OCI-LY1 (cell line): ENCODE data around the gene PPP1R14D.

Source experiments
- EZH2 ChIP-seq: fragments of 200-600 bp; sonication (generic), shearing (Covaris generic); IDR thresholded peaks from 2 replicates; pipeline ENCODE4 v1.8.0; 2017; ENCODE audit warnings: borderline replicate concordance, mixed run types, mild to moderate bottlenecking, antibody characterized with exemption, low read length, moderate library complexity, mixed read lengths
- TF ChIP-seq, protein P1 (sequence below): fragments of 200-600 bp; sonication (generic), shearing (Covaris generic); IDR thresholded peaks from 2 replicates; pipeline ENCODE4 v1.5.1; 2017; ENCODE audit warnings: mild to moderate bottlenecking, antibody characterized with exemption, low read length, moderate library complexity, mixed read lengths

DNA sequence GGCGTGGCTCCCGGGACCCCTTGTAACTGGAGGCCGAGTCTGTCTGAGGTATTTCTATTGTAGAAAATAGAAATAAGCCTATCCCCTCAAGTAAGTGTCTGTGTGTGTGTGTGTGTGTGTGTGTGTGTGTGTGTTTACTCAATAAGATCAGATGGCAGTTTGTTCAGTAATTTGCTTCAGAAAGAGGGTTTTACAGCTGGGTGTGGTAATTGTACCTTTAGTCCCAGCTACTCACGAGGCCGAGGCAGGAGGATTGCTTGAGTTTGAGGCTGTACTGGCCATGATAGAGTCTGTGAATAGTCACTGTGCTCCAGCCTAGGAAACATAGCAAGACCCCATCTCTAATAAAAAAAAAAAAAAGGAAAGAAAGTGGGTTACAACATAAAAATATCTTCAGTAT lies 24.0 kb upstream of the PPP1R14D start:
- TF ChIP-seq EZH2: no peak
- TF ChIP-seq, protein P1, sequence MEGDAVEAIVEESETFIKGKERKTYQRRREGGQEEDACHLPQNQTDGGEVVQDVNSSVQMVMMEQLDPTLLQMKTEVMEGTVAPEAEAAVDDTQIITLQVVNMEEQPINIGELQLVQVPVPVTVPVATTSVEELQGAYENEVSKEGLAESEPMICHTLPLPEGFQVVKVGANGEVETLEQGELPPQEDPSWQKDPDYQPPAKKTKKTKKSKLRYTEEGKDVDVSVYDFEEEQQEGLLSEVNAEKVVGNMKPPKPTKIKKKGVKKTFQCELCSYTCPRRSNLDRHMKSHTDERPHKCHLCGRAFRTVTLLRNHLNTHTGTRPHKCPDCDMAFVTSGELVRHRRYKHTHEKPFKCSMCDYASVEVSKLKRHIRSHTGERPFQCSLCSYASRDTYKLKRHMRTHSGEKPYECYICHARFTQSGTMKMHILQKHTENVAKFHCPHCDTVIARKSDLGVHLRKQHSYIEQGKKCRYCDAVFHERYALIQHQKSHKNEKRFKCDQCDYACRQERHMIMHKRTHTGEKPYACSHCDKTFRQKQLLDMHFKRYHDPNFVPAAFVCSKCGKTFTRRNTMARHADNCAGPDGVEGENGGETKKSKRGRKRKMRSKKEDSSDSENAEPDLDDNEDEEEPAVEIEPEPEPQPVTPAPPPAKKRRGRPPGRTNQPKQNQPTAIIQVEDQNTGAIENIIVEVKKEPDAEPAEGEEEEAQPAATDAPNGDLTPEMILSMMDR: no peak
